Esophagus muscularis mucosa (tissue), 4 donors: ENCODE results near the gene SULT1B1.

ENCODE experiments used
- CTCF ChIP-seq, 3 experiments: fragments of 200-600 bp in 2 of 3; fragments of 450-650 bp in 1 of 3; sonication (generic) in 2 of 3; IDR thresholded peaks; one replicate each; pipeline ENCODE4 v1.5.1; 2017 to 2019; ENCODE audit warnings: antibody characterized with exemption in 3 of 3, mild to moderate bottlenecking in 2 of 3, moderate library complexity in 1 of 3
- EP300 ChIP-seq: sonication (generic); formaldehyde crosslinking; IDR thresholded peaks from one replicate; pipeline ENCODE4 v1.6.1; 2017; ENCODE audit warnings: antibody characterized with exemption
- POLR2A ChIP-seq: fragments of 450-650 bp; IDR thresholded peaks from one replicate; pipeline ENCODE4 v1.6.1; 2017; ENCODE audit warnings: antibody characterized with exemption, moderate library complexity, mild to moderate bottlenecking, low read depth

- TF ChIP-seq EP300 (no peak), CTCF (IDR thresholded peaks at IDR 0.05) (no peak), POLR2A (no peak)
Observed at GRCh38 chr4:69781458-69782418, 21.3 kb upstream of the SULT1B1 start.
